DOHH2 (cell line): ENCODE measurements around the gene SWT1.

Experiments used
- EZH2phosphoT487 ChIP-seq: fragments of 200-600 bp; sonication (generic); IDR thresholded peaks from 2 replicates; pipeline ENCODE4 v1.6.1; 2017; ENCODE audit warnings: borderline replicate concordance, mild to moderate bottlenecking, antibody characterized with exemption, low read length, moderate library complexity, mixed read lengths
- TF ChIP-seq, protein P1 (sequence below): fragments of 200-600 bp; sonication (generic); IDR thresholded peaks from one replicate; pipeline ENCODE4 v1.5.1; 2014; ENCODE audit warnings: antibody characterized with exemption, mild to moderate bottlenecking, low read depth, low read length; ENCODE audit not compliant: poor library complexity, severe bottlenecking

GRCh38 chr1:185309566-185309965 lies 152.6 kb downstream of the SWT1 start:
- TF ChIP-seq, protein P1, sequence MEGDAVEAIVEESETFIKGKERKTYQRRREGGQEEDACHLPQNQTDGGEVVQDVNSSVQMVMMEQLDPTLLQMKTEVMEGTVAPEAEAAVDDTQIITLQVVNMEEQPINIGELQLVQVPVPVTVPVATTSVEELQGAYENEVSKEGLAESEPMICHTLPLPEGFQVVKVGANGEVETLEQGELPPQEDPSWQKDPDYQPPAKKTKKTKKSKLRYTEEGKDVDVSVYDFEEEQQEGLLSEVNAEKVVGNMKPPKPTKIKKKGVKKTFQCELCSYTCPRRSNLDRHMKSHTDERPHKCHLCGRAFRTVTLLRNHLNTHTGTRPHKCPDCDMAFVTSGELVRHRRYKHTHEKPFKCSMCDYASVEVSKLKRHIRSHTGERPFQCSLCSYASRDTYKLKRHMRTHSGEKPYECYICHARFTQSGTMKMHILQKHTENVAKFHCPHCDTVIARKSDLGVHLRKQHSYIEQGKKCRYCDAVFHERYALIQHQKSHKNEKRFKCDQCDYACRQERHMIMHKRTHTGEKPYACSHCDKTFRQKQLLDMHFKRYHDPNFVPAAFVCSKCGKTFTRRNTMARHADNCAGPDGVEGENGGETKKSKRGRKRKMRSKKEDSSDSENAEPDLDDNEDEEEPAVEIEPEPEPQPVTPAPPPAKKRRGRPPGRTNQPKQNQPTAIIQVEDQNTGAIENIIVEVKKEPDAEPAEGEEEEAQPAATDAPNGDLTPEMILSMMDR: no peak
- TF ChIP-seq EZH2phosphoT487: no peak
